H1 (cell line): ENCODE measurements around the gene PTAR1. TPM values are rescaled to one million over a fixed set of nuclear protein-coding genes. Genes with fewer than 3 reads are reported as not detected.

Experiments used
- CTCF ChIA-PET: fragments of 300-600 bp; sonication (Branson Sonifier 250); formaldehyde crosslinking; loops from one replicate; lab custom pipeline; 2021; ENCODE audit not compliant: partially characterized antibody; lab: Charles Lee
- POLR2A ChIA-PET: fragments of 300-600 bp; sonication (Branson Sonifier 250); formaldehyde crosslinking; loops from one replicate; lab custom pipeline; 2021; ENCODE audit warnings: inconsistent platforms; ENCODE audit not compliant: partially characterized antibody; lab: Charles Lee
- DNase-seq, 2 experiments: peaks; one replicate each; pipeline versions ENCODE4 v3.0.0 to v3.0.0-alpha.2; 2010 to 2022; ENCODE audit warnings: low spot score in 2 of 2, low read depth in 1 of 2, mixed read lengths in 1 of 2
- FAIRE-seq: peaks from 2 replicates; lab custom pipeline; 2011; peaks lifted over from hg19 to GRCh38; lab: Jason Lieb, UNC
- H2AFZ ChIP-seq: 2 replicates; pipeline ENCODE4 v1.8.1; 2012; ENCODE audit warnings: low read length, inconsistent platforms
- H2AK5ac ChIP-seq: 2 replicates; pipeline ENCODE4 v1.6.1; 2013; ENCODE audit warnings: low read depth, low read length
- H2BK120ac ChIP-seq: replicated peaks from 2 replicates; pipeline ENCODE3; 2013; ENCODE audit warnings: low read depth, low read length, inconsistent platforms
- H2BK12ac ChIP-seq: 2 replicates; pipeline ENCODE4 v1.6.1; 2013; ENCODE audit warnings: low read depth, low read length
- H2BK15ac ChIP-seq: 2 replicates; pipeline ENCODE4 v1.6.1; 2013; ENCODE audit warnings: low read length
- H2BK20ac ChIP-seq: 2 replicates; pipeline ENCODE4 v1.6.1; 2013; ENCODE audit warnings: low read length
- H2BK5ac ChIP-seq: 2 replicates; pipeline ENCODE4 v1.6.1; 2013; ENCODE audit warnings: low read depth, low read length
- H3K14ac ChIP-seq: 2 replicates; pipeline ENCODE4 v1.6.1; 2013; ENCODE audit warnings: inconsistent platforms; ENCODE audit not compliant: insufficient read length
- H3K18ac ChIP-seq: 2 replicates; pipeline ENCODE4 v1.6.1; 2013; ENCODE audit warnings: low read length; ENCODE audit errors: extremely low read depth
- H3K23ac ChIP-seq: 2 replicates; pipeline ENCODE4 v1.6.1; 2013; ENCODE audit warnings: inconsistent platforms; ENCODE audit not compliant: insufficient read length
- H3K23me2 ChIP-seq: 2 replicates; pipeline ENCODE4 v1.6.1; 2013; ENCODE audit warnings: low read depth, low read length
- H3K27ac ChIP-seq: 2 replicates; pipeline ENCODE4 v1.6.1; 2011; ENCODE audit warnings: low read depth, low read length, inconsistent platforms
- H3K27me3 ChIP-seq, 4 experiments: replicated peaks in 1 of 4; 1 replicate in 1 of 4; 2 replicates in 3 of 4; pipeline versions ENCODE4 v1.6.1 to v1.8.1; 2011 to 2013; ENCODE audit warnings: low read length in 3 of 4, mild to moderate bottlenecking in 3 of 4, inconsistent platforms in 2 of 4, mixed read lengths in 2 of 4, moderate library complexity in 1 of 4; ENCODE audit not compliant: control insufficient read depth in 3 of 4, insufficient read depth in 3 of 4; ENCODE audit errors: extremely low read depth in 1 of 4
- H3K36me3 ChIP-seq, 4 experiments: 2 replicates each; pipeline versions ENCODE4 v1.6.1 to v1.8.1; 2011 to 2013; ENCODE audit warnings: mild to moderate bottlenecking in 4 of 4, low read length in 3 of 4, moderate library complexity in 2 of 4, control low read depth in 1 of 4, inconsistent platforms in 1 of 4; ENCODE audit not compliant: insufficient read depth in 4 of 4, control insufficient read depth in 2 of 4
- H3K4ac ChIP-seq: replicated peaks from 2 replicates; pipeline ENCODE3; 2013; ENCODE audit warnings: low read length, low read depth, mixed read lengths, inconsistent platforms; ENCODE audit not compliant: insufficient read length
- H3K4me1 ChIP-seq, 4 experiments: replicated peaks in 1 of 4; 1 replicate in 1 of 4; 2 replicates in 3 of 4; pipeline versions ENCODE4 v1.6.1 to v1.8.1; 2011 to 2013; ENCODE audit warnings: low read length in 3 of 4, inconsistent platforms in 2 of 4, mixed read lengths in 1 of 4; ENCODE audit not compliant: insufficient read depth in 4 of 4, control insufficient read depth in 3 of 4
- H3K4me2 ChIP-seq, 2 experiments: 2 replicates each; pipeline versions ENCODE4 v1.6.1 to v1.8.1; 2011 to 2013; ENCODE audit warnings: low read depth in 2 of 2, low read length in 2 of 2, control low read depth in 1 of 2, inconsistent platforms in 1 of 2, mild to moderate bottlenecking in 1 of 2; ENCODE audit not compliant: insufficient read depth in 1 of 2
- H3K4me3 ChIP-seq, 4 experiments: fragments of 200-600, 300-600 bp in 1 of 4; sonication (generic), shearing (Covaris generic), sonication (Bioruptor Twin) in 1 of 4; 2 replicates each; pipeline versions ENCODE4 v1.5.1 to v1.8.1; 2011 to 2016; ENCODE audit warnings: low read length in 4 of 4, low read depth in 3 of 4, control low read depth in 2 of 4, inconsistent platforms in 2 of 4, mild to moderate bottlenecking in 2 of 4, mixed read lengths in 1 of 4, moderate library complexity in 1 of 4; ENCODE audit not compliant: insufficient read depth in 2 of 4; ENCODE audit errors: extremely low read depth in 1 of 4
- H3K56ac ChIP-seq: replicated peaks from 2 replicates; pipeline ENCODE3; 2013; ENCODE audit warnings: low read depth, mild to moderate bottlenecking, mixed read lengths, low read length, inconsistent platforms; ENCODE audit not compliant: insufficient read length
- H3K79me1 ChIP-seq: 2 replicates; pipeline ENCODE4 v1.6.1; 2013; ENCODE audit warnings: low read depth, low read length, control low read depth
- H3K79me2 ChIP-seq, 2 experiments: 2 replicates each; pipeline versions ENCODE4 v1.6.1 to v1.8.1; 2012 to 2013; ENCODE audit warnings: low read length in 2 of 2, mild to moderate bottlenecking in 2 of 2, inconsistent platforms in 1 of 2; ENCODE audit not compliant: insufficient read depth in 2 of 2, control insufficient read depth in 1 of 2
- H3K9ac ChIP-seq, 4 experiments: replicated peaks in 1 of 4; 1 replicate in 1 of 4; 2 replicates in 3 of 4; pipeline versions ENCODE4 v1.6.1 to v1.8.1; 2011 to 2013; ENCODE audit warnings: low read depth in 3 of 4, low read length in 3 of 4, control low read depth in 2 of 4, mild to moderate bottlenecking in 2 of 4, moderate library complexity in 2 of 4, inconsistent platforms in 1 of 4; ENCODE audit errors: extremely low read depth in 1 of 4
- H3K9me3 ChIP-seq, 2 experiments: 2 replicates each; pipeline versions ENCODE4 v1.6.1 to v1.8.1; 2012 to 2013; ENCODE audit warnings: mild to moderate bottlenecking in 2 of 2, moderate library complexity in 2 of 2, control low read depth in 1 of 2, inconsistent platforms in 1 of 2, low read depth in 1 of 2, low read length in 1 of 2, mixed read lengths in 1 of 2; ENCODE audit not compliant: insufficient read depth in 2 of 2
- H4K20me1 ChIP-seq, 2 experiments: replicated peaks in 1 of 2; 2 replicates each; pipeline versions ENCODE3 to v1.8.1; 2011 to 2013; ENCODE audit warnings: inconsistent platforms in 2 of 2, low read length in 2 of 2, mild to moderate bottlenecking in 1 of 2; ENCODE audit not compliant: insufficient read depth in 2 of 2, control insufficient read depth in 1 of 2
- H4K5ac ChIP-seq: 2 replicates; pipeline ENCODE4 v1.6.1; 2013; ENCODE audit warnings: low read length, low read depth, mixed read lengths, inconsistent platforms; ENCODE audit not compliant: insufficient read length
- H4K8ac ChIP-seq: 2 replicates; pipeline ENCODE4 v1.8.0; 2013; ENCODE audit warnings: mild to moderate bottlenecking, moderate library complexity, low read length, inconsistent platforms; ENCODE audit not compliant: insufficient read depth; ENCODE audit errors: extremely low read depth
- H4K91ac ChIP-seq: replicated peaks from 2 replicates; pipeline ENCODE3; 2013; ENCODE audit warnings: low read length, mixed read lengths, inconsistent platforms; ENCODE audit not compliant: insufficient read length
- ATF3 ChIP-seq: IDR thresholded peaks from 2 replicates; pipeline ENCODE4 v1.6.1; 2011; ENCODE audit warnings: low read depth, mild to moderate bottlenecking, low read length; ENCODE audit not compliant: insufficient read depth
- BACH1 ChIP-seq: IDR thresholded peaks from 2 replicates; pipeline ENCODE4 v1.6.1; 2012; ENCODE audit warnings: low read length, improper control_type of control experiment
- CBX5 ChIP-seq: fragments of 300-800, 300-1000 bp; sonication (generic); IDR thresholded peaks from 2 replicates; pipeline ENCODE4 v1.7.1; 2016; ENCODE audit warnings: antibody characterized with exemption, low read length, low read depth
- CTBP2 ChIP-seq: IDR thresholded peaks from 2 replicates; pipeline ENCODE4 v1.7.0; 2011; ENCODE audit warnings: borderline replicate concordance, mild to moderate bottlenecking, moderate library complexity, mixed read lengths, low read length; ENCODE audit not compliant: insufficient read depth, insufficient read length
- FOSL1 ChIP-seq: IDR thresholded peaks from 2 replicates; pipeline ENCODE4 v1.6.1; 2011; ENCODE audit warnings: mild to moderate bottlenecking, low read depth, low read length, moderate library complexity; ENCODE audit not compliant: insufficient read depth
- KDM5A ChIP-seq: fragments of 200-600 bp; IDR thresholded peaks from 2 replicates; pipeline ENCODE4 v1.7.1; 2012; ENCODE audit warnings: mild to moderate bottlenecking, low read length, inconsistent platforms, mixed read lengths
- POLR2A ChIP-seq, 2 experiments: IDR thresholded peaks; 1 replicate in 1 of 2; 2 replicates in 1 of 2; pipeline ENCODE4 v1.6.1; 2011; ENCODE audit warnings: low read depth in 2 of 2, low read length in 2 of 2, mild to moderate bottlenecking in 2 of 2; ENCODE audit errors: control extremely low read depth in 1 of 2
- RBBP5 ChIP-seq: IDR thresholded peaks from 2 replicates; pipeline ENCODE4 v1.7.1; 2012; ENCODE audit warnings: low read depth, mild to moderate bottlenecking, inconsistent platforms, low read length, moderate library complexity, borderline replicate concordance
- RNF2 ChIP-seq: fragments of 200-900, 300-1000 bp; sonication (generic); IDR thresholded peaks from 2 replicates; pipeline ENCODE4 v1.7.1; 2016; ENCODE audit warnings: borderline replicate concordance, low read depth, mild to moderate bottlenecking, antibody characterized with exemption, low read length; ENCODE audit not compliant: poor library complexity, severe bottlenecking; ENCODE audit errors: missing control alignments
- RXRA ChIP-seq: IDR thresholded peaks from 2 replicates; pipeline ENCODE4 v1.6.1; 2011; ENCODE audit warnings: low read depth, mild to moderate bottlenecking, low read length, moderate library complexity; ENCODE audit not compliant: insufficient read depth
- SAP30 ChIP-seq: fragments of 300-600 bp; sonication (generic); IDR thresholded peaks from 2 replicates; pipeline ENCODE4 v1.7.1; 2012; ENCODE audit warnings: low read length, moderate library complexity, mild to moderate bottlenecking, inconsistent platforms; ENCODE audit not compliant: insufficient read depth, insufficient replicate concordance
- SP2 ChIP-seq: IDR thresholded peaks from 2 replicates; pipeline ENCODE4 v1.6.1; 2012; ENCODE audit warnings: mild to moderate bottlenecking, low read length, inconsistent platforms
- SRF ChIP-seq: IDR thresholded peaks from 2 replicates; pipeline ENCODE4 v1.6.1; 2011; ENCODE audit warnings: mild to moderate bottlenecking, low read depth, low read length, moderate library complexity
- WGBS, 2 experiments: shearing (Covaris generic) in 1 of 2; methylation state at CpG; one replicate each; pipeline versions ENCODE4 v1.1.6 to v1.1.7; 2013 to 2015; ENCODE audit warnings: low lambda C conversion rate in 2 of 2, mixed read lengths in 2 of 2, inconsistent platforms in 1 of 2, low coverage in 1 of 2, missing lambda C conversion rate in 1 of 2; ENCODE audit not compliant: insufficient replicate concordance in 2 of 2, insufficient coverage in 1 of 2, insufficient read length in 1 of 2; ENCODE audit errors: extremely low coverage in 1 of 2, missing lambda C conversion rate in 1 of 2; 5-methylcytosine and 5-hydroxymethylcytosine counted together
- polyA plus RNA-seq, 7 experiments: library from polyadenylated mRNA; depleted of rRNA in 3 of 7; stranded (reverse) in 5 of 7; unstranded in 2 of 7; fragments of >200 nt in 5 of 7; fragments of 200-250 nt in 2 of 7; gene quantifications; 1 replicate in 5 of 7; 2 replicates in 1 of 7; 4 replicates in 1 of 7; pipeline versions ENCODE4 v1.2.1 to v1.2.3, GENCODE V29; 2011 to 2013; ENCODE audit warnings: missing spikeins in 2 of 7, mixed read lengths in 2 of 7
- total RNA-seq: library from RNA; stranded (reverse); fragmentation: NEBNext Ultra II Directional; extraction: Animal tissue kit (Norgen Biotek cat#: 25700); gene quantifications from 2 replicates; pipeline ENCODE4 v1.2.1, GENCODE V29; 2021

Gene PTAR1
- total and polyA plus RNA-seq, 2 of the 8 experiments (the other 6 are each of a cell fraction or from before 2014, with no cell fraction given): 19.5 to 84.9 TPM

- POLR2A ChIA-PET: no interaction called here
- 89% methylated on average over 4 of the region's 4 CpGs; no CpG with 5 or more reads in 1 of the 2 experiments for WGBS, 2 experiments
- Histone ChIP-seq H3K36me3 (no peaks in the 10 kb centered on the region), H3K79me1 (no peaks in the 10 kb centered on the region), H3K9ac (no peak overlapping the region), H3K4me1 (no peaks in the 10 kb centered on the region), H2BK15ac (no peak overlapping the region), H4K8ac (no peak overlapping the region), H4K5ac (no peak overlapping the region), H2BK12ac (no peak overlapping the region), H2AFZ (no peak overlapping the region), H2AK5ac (no peak overlapping the region), H3K18ac (no peak overlapping the region), H3K9me3 (no peaks in the 10 kb centered on the region), H3K23me2 (no peaks in the 10 kb centered on the region), H3K14ac (no peak overlapping the region), H3K4ac (no peak overlapping the region), H4K20me1 (no peaks in the 10 kb centered on the region), H4K91ac (no peak overlapping the region), H3K27me3 (no peaks in the 10 kb centered on the region), H3K79me2 (no peaks in the 10 kb centered on the region; a peak in 1 of 4 replicates), H3K23ac (no peak overlapping the region), H3K56ac (no peak overlapping the region), H2BK5ac (no peak overlapping the region), H3K27ac (no peak overlapping the region), H3K4me3 (no peak overlapping the region), H3K4me2 (no peak overlapping the region), H2BK20ac (no peak overlapping the region), H2BK120ac (no peak overlapping the region)
- no peak for DNase-seq
- FAIRE-seq: no peak
- TF ChIP-seq KDM5A: no peak
- no peak for TF ChIP-seq SP2
- no peak for TF ChIP-seq POLR2A (IDR thresholded peaks at IDR 0.05; ENCODE audit: control extremely low read depth in 1 of 2, low read depth in 2 of 2, low read length in 2 of 2)
- no peak for TF ChIP-seq FOSL1
- no peak for TF ChIP-seq ATF3
- no peak for TF ChIP-seq CBX5
- TF ChIP-seq BACH1: no peak
- TF ChIP-seq SRF: no peak
- TF ChIP-seq RXRA: no peak
- TF ChIP-seq SAP30: no peak
- no peak for TF ChIP-seq CTBP2
- TF ChIP-seq RNF2: no peak
- TF ChIP-seq RBBP5: no peak
- CTCF ChIA-PET: no interaction called here
Observed at GRCh38 chr9:69678843-69679538, 80.8 kb downstream of the PTAR1 start.
